Erythroblast (primary cell): ENCODE measurements around the gene GRIK4.

ENCODE experiments used
- GATA1 ChIP-seq: IDR thresholded peaks from 2 replicates; pipeline ENCODE4 v1.6.1; 2011; ENCODE audit warnings: low read depth, mild to moderate bottlenecking, control low read depth, low read length, moderate library complexity
- POLR2A ChIP-seq: IDR thresholded peaks from 2 replicates; pipeline ENCODE4 v1.6.1; 2011; ENCODE audit warnings: mild to moderate bottlenecking, low read length

- no peak for TF ChIP-seq POLR2A
- TF ChIP-seq GATA1 = no peak
These were observed 326.1 kb downstream of the GRIK4 start for GRCh38 chr11:120837696-120838095.
